KOPT-K1 (cell line): ENCODE results near the gene OR6S1.
"Not testable (repeated sequence)": the region's sequence is repeated elsewhere in the genome, so short reads cannot be mapped to it uniquely, and the experiment has no call there.

ENCODE experiments used
- H3K27ac ChIP-seq: fragments of 200-600 bp; sonication (generic); 2 replicates; pipeline ENCODE4 v1.5.1; 2016; ENCODE audit warnings: antibody characterized with exemption, mild to moderate bottlenecking, low read depth, low read length; ENCODE audit not compliant: poor library complexity, severe bottlenecking
- H3K36me3 ChIP-seq: fragments of 200-600 bp; sonication (generic); 2 replicates; pipeline ENCODE4 v1.5.1; 2017; ENCODE audit warnings: antibody characterized with exemption, mild to moderate bottlenecking, low read length, moderate library complexity; ENCODE audit not compliant: insufficient read depth
- H3K9me3 ChIP-seq: fragments of 200-600 bp; sonication (generic); 2 replicates; pipeline ENCODE4 v1.5.1; 2017; ENCODE audit warnings: antibody characterized with exemption, low read length, mild to moderate bottlenecking; ENCODE audit not compliant: insufficient read depth, poor library complexity, severe bottlenecking

Gene OR6S1

GRCh38 chr14:20657216-20658211 lies 16.0 kb upstream of the OR6S1 start:
- Histone ChIP-seq H3K27ac (no peak overlapping the region), H3K9me3 (no peaks in the 10 kb centered on the region), H3K36me3 (no peaks in the 10 kb centered on the region)

- Histone ChIP-seq H3K9me3 (no peaks in the 10 kb centered on the region), H3K36me3 (no peaks in the 10 kb centered on the region), H3K27ac (no peak overlapping the region)
Observed at GRCh38 chr14:20656274-20656673, 14.8 kb upstream of the OR6S1 start.

- Histone ChIP-seq H3K9me3 (no peaks in the 10 kb centered on the region), H3K36me3 (no peaks in the 10 kb centered on the region), H3K27ac (no peak overlapping the region)
Observed at GRCh38 chr14:20655851-20656250, 14.4 kb upstream of the OR6S1 start.

DNA sequence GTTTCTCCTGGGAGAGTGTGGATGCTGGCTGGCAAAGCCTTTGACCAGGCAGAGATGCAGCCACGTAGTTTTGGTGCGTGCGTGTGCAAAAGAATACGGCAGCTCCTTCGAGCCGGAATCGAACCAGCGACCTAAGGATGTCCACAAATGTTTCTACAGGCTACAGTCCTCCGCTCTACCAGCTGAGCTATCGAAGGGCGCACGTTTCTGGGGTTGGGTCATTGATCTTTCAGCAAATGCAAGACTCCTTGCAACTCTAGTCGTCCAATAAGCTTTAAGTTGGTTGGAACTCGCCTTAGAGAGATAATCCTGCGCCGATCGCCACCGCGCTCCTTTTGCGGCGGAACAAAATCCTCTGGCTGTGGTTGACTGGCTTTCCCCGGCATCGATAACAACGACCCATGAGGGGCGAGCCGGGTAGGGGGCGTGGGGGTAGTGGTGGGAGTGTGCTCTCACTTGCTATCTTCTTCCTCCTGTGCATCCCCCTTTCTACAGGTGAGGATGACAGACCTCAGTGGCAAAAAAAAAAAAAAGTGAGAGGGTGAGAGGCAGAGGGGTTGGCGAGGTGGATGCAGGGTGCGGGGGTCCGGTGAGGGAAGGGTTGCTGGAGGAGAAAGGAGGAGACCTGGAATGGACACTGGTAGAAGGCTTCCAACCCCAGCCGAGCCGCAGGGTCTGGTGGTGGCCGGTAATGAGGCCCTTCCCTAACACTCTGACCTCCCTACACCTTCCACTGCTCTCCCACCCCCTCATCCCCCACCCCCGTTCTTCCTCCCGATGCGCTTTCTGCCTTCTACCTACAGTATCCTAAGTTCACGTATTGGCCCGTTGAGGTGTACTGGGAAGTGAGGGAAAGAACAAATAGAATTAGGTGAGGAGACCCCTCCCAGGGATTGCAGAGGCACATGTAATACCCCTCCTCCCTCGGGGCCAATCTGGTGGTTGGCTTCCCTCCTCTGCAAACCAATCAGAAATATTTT lies 11.8 kb upstream of the OR6S1 start:
- Histone ChIP-seq H3K36me3 (no peaks in the 10 kb centered on the region), H3K9me3 (no peaks in the 10 kb centered on the region), H3K27ac (no peak overlapping the region)

DNA sequence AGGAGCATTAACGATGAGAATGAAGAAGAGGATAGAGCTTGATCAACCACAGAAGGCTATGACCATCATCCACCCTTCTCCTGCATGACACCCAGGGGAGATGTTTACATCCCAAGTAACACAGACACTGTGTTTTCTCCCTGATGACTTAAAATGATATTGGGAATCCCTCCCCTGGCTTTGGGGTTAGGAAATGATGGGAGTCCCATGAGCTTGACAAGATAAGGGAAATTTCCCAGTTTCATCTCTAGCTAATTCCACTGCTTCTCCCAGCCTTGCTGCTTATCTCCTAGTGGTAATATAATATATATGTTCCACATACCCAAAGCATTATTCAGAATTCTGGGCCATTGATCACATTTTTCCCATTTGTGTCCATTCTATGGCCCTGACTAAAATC lies 4.0 kb upstream of the OR6S1 start:
- Histone ChIP-seq H3K27ac (no peak overlapping the region), H3K36me3 (no peaks in the 10 kb centered on the region), H3K9me3 (no peaks in the 10 kb centered on the region)

DNA sequence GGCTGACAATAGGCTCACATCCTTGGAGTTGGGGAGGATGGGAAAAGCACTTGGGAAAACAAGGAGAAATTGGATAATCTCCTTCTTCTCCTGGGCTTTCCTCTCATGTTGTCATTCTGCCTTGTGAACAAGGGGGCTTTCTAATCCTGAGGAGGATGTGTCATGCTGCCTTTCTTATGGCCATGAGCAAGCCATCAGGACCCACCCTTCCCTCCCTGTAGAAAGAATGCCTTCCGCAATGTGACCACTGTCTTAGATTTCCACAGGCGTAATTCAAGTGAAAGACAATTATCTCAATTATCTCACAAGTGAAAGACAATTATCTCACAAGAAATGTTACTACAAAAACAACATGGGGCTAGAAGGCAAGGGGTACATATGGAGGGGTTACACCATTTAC lies 3.0 kb upstream of the OR6S1 start:
- no peaks in the 10 kb centered on the region for H3K36me3 ChIP-seq
- no peaks in the 10 kb centered on the region for H3K9me3 ChIP-seq
- no peak overlapping the region for H3K27ac ChIP-seq

- H3K36me3 ChIP-seq, H3K9me3 ChIP-seq, H3K27ac ChIP-seq: not testable (repeated sequence)
Observed at GRCh38 chr14:20642755-20643154, 1.3 kb upstream of the OR6S1 start.

DNA sequence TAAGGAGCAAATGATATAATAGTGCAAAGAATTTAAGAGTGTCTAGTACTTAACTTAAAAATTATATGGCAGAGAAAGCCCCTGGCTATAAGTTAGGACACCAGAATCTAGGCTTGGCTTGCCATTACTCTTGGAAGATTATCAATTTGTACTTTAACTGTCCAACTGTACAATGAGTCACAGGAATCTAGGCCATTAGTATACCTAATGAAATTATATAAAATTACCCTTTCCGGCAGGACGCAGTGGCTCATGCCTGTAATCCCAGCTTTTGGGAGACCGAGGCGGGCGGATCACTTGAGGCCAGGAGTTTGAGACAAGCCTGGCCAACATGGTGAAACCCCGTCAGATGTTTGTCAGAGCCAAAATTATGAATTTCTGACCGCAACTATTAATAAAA lies 691 bp upstream of the OR6S1 start:
- Histone ChIP-seq H3K36me3 (no peaks in the 10 kb centered on the region), H3K27ac (no peak overlapping the region), H3K9me3 (no peaks in the 10 kb centered on the region)

- Histone ChIP-seq H3K27ac (no peak overlapping the region), H3K9me3 (no peaks in the 10 kb centered on the region), H3K36me3 (no peaks in the 10 kb centered on the region)
Observed at GRCh38 chr14:20632831-20633691, 8.4 kb downstream of the OR6S1 start.

GRCh38 chr14:20632448-20632830 lies 9.1 kb downstream of the OR6S1 start:
- Histone ChIP-seq H3K36me3 (no peaks in the 10 kb centered on the region), H3K9me3 (no peaks in the 10 kb centered on the region), H3K27ac (no peak overlapping the region)

DNA sequence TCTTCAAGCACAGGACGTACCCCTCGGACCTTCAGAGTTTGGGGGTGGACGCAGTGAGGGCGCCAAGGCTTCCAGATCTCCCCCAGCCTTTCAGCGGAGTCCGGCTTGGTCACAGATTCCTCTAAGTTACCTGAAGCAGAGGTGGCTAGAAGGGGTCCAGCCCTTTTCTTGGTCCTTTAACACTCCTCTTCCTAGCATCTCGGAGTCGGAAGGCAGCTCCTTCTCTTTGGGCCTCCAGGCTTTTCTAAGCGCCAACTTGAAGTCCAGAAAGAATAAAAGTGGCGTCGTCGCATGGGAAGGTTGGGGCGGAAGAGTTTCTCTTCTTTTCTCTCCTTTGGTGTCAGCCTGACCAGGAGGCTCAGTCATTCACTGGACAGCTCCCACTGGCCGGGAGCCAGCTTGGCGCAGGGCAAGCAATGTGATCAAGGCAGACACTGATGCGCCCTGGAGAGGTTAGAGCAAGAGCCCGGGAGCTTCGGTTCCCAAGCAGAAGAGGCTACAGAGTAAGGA lies 9.6 kb downstream of the OR6S1 start:
- no peaks in the 10 kb centered on the region for H3K36me3 ChIP-seq
- no peaks in the 10 kb centered on the region for H3K9me3 ChIP-seq
- no peak overlapping the region for H3K27ac ChIP-seq

GRCh38 chr14:20631023-20631879 lies 10.2 kb downstream of the OR6S1 start:
- no peaks in the 10 kb centered on the region for H3K36me3 ChIP-seq
- H3K9me3 ChIP-seq: no peaks in the 10 kb centered on the region
- H3K27ac ChIP-seq: no peak overlapping the region

GRCh38 chr14:20630340-20631022 lies 11.0 kb downstream of the OR6S1 start:
- no peak overlapping the region for H3K27ac ChIP-seq
- H3K9me3 ChIP-seq: peaks cover 2% of the 10 kb centered on the region
- H3K36me3 ChIP-seq: no peaks in the 10 kb centered on the region
